PC-3 (cell line): ENCODE measurements around the gene TFDP2. TPM values are rescaled to one million over a fixed set of nuclear protein-coding genes. Genes with fewer than 3 reads are reported as not detected.
A peak's percentile ranks its signal among the peaks of the same experiment; 100 is the strongest.
"Not testable (repeated sequence)": the region's sequence is repeated elsewhere in the genome, so short reads cannot be mapped to it uniquely, and the experiment has no call there.

ENCODE experiments used
- ATAC-seq: fragments of 200-7000 bp; cut with Tn5 transposase; 2 replicates; pipeline ENCODE4 v1.9.1; 2020; ENCODE audit warnings: mild to moderate bottlenecking, moderate library complexity
- BruUV-seq: library from RNA; stranded (reverse); fragments of 400-500 nt; replicated peaks from 2 replicates; lab custom pipeline; 2021; lab: Mats Ljungman, UMichigan
- CTCF ChIA-PET: fragments of 300-600 bp; sonication (Branson Sonifier 250); formaldehyde crosslinking; loops from one replicate; lab custom pipeline; 2022; ENCODE audit warnings: antibody characterized with exemption; lab: Charles Lee
- POLR2A ChIA-PET: fragments of 300-600 bp; sonication (Branson Sonifier 250); formaldehyde crosslinking; loops from one replicate; lab custom pipeline; 2022; ENCODE audit warnings: antibody characterized with exemption; ENCODE audit not compliant: unreplicated experiment; lab: Charles Lee
- DNase-seq: peaks from one replicate; pipeline ENCODE4 v3.0.0-alpha.2; 2015
- H2AFZ ChIP-seq: fragments of 300-600 bp; sonication (generic); 2 replicates; pipeline ENCODE4 v1.6.0; 2016; ENCODE audit warnings: antibody characterized with exemption, low read length
- H3F3A ChIP-seq: fragments of 300-600 bp; sonication (generic); one replicate; pipeline ENCODE4 v1.6.0; 2017; ENCODE audit warnings: antibody characterized with exemption, low read length, control low read depth, mild to moderate bottlenecking; ENCODE audit not compliant: unreplicated experiment
- H3K27ac ChIP-seq: fragments of 300-600 bp; sonication (generic); 2 replicates; pipeline ENCODE4 v1.5.1; 2016; ENCODE audit warnings: mild to moderate bottlenecking, low read length
- H3K27me3 ChIP-seq: fragments of 300-600 bp; sonication (generic); 2 replicates; pipeline ENCODE4 v1.6.1; 2016; ENCODE audit warnings: low read length, mixed read lengths
- H3K36me3 ChIP-seq: fragments of 300-600 bp; sonication (generic); 2 replicates; pipeline ENCODE4 v1.6.1; 2016; ENCODE audit warnings: low read depth, mixed run types, low read length, mixed read lengths
- H3K4me1 ChIP-seq: fragments of 300-600 bp; sonication (generic); 2 replicates; pipeline ENCODE4 v1.5.1; 2016; ENCODE audit warnings: low read length; ENCODE audit not compliant: insufficient read depth
- H3K4me2 ChIP-seq: fragments of 300-600 bp; sonication (generic); 2 replicates; pipeline ENCODE4 v1.6.0; 2016; ENCODE audit warnings: low read length
- H3K4me3 ChIP-seq: fragments of 300-600 bp; sonication (generic); 2 replicates; pipeline ENCODE4 v1.5.1; 2016; ENCODE audit warnings: mild to moderate bottlenecking, low read length, mixed read lengths
- H3K79me2 ChIP-seq: fragments of 300-600 bp; sonication (generic); 2 replicates; pipeline ENCODE4 v1.6.1; 2017; ENCODE audit warnings: low read length, mixed read lengths
- H3K9ac ChIP-seq: fragments of 300-600 bp; sonication (generic); 2 replicates; pipeline ENCODE4 v1.6.0; 2016; ENCODE audit warnings: mild to moderate bottlenecking, low read length
- H3K9me2 ChIP-seq: fragments of 300-600 bp; sonication (generic); replicated peaks from 2 replicates; pipeline ENCODE4 v1.6.1; 2016; ENCODE audit warnings: mixed run types, low read length, mixed read lengths
- H3K9me3 ChIP-seq: fragments of 300-600 bp; sonication (generic); 2 replicates; pipeline ENCODE4 v1.6.1; 2016; ENCODE audit warnings: low read length, mixed read lengths
- H4K20me1 ChIP-seq: fragments of 300-600 bp; sonication (generic); 2 replicates; pipeline ENCODE4 v1.6.1; 2016; ENCODE audit warnings: low read length, mixed read lengths
- CTCF ChIP-seq: fragments of 300-600 bp; sonication (generic); conservative IDR thresholded peaks from 2 replicates; pipeline ENCODE4 v1.5.1; 2017; ENCODE audit warnings: antibody characterized with exemption, low read depth, mild to moderate bottlenecking, low read length
- EZH2 ChIP-seq: fragments of 300-600 bp; sonication (generic); IDR thresholded peaks from one replicate; pipeline ENCODE4 v1.6.1; 2017; ENCODE audit warnings: antibody characterized with exemption, mild to moderate bottlenecking, low read length; ENCODE audit not compliant: unreplicated experiment
- EZH2phosphoT487 ChIP-seq: fragments of 300-600 bp; sonication (generic); IDR thresholded peaks from 2 replicates; pipeline ENCODE4 v1.6.1; 2018; ENCODE audit warnings: mild to moderate bottlenecking, antibody characterized with exemption, low read length, borderline replicate concordance
- intact Hi-C: fragments of 100-400 bp; cut with micrococcal nuclease; formaldehyde crosslinking; loops from 2 replicates; pipeline ENCODE4 v1.9.0; 2023
- total RNA-seq: library from RNA; depleted of rRNA; stranded (reverse); fragments of >200 nt; gene quantifications from 2 replicates; pipeline ENCODE4 v1.2.3, GENCODE V29; 2014

TFDP2 gene
- total RNA-seq, 1 experiment from 2014 or later: 37.9 TPM

GRCh38 chr3:142148044-142148791, 1.1 kb downstream of the TFDP2 start:
- Histone ChIP-seq H3K79me2 (peaks cover 13% of the 10 kb centered on the region; the same call in 1 of the 2 replicates), H3K4me3 (peak overlapping the region; percentile 88), H3K4me1 (peaks cover 9% of the 10 kb centered on the region), H3K9me2 (no peaks in the 10 kb centered on the region), H4K20me1 (no peaks in the 10 kb centered on the region), H3K36me3 (no peaks in the 10 kb centered on the region), H3K27ac (peak overlapping the region; percentile 5; the same call in 1 of the 2 replicates), H3K9ac (peak overlapping the region; percentile 74), H3K4me2 (peak overlapping the region; percentile 96), H3K9me3 (no peaks in the 10 kb centered on the region), H3F3A (no peaks in the 10 kb centered on the region), H3K27me3 (no peaks in the 10 kb centered on the region), H2AFZ (peak overlapping the region; percentile 89)
- intact Hi-C loops: no loop called here
- DNase-seq: no peak
- ATAC-seq: peak; percentile 9
- ChIA-PET CTCF (interaction anchor here (0.6 kb wide), 1 partner anchor 22 kb away, joined by 4 read pairs; no protein-coding TSS in a partner anchor), POLR2A (no interaction called here)
- BruUV-seq: TSS peak; percentile 40
- TF ChIP-seq EZH2phosphoT487 (no peak), EZH2 (no peak), CTCF (no peak)

GRCh38 chr3:142144587-142144986, 4.8 kb downstream of the TFDP2 start:
- BruUV-seq, DNase-seq, H3K9me2 ChIP-seq, H2AFZ ChIP-seq, CTCF ChIA-PET, H3K4me3 ChIP-seq, POLR2A ChIA-PET, H3F3A ChIP-seq, H3K27ac ChIP-seq, H3K4me1 ChIP-seq, H3K4me2 ChIP-seq, H3K36me3 ChIP-seq, intact Hi-C loops, H3K9ac ChIP-seq, H3K9me3 ChIP-seq, H4K20me1 ChIP-seq, ATAC-seq, H3K27me3 ChIP-seq: not testable (repeated sequence)
- H3K79me2 ChIP-seq: peaks cover 13% of the 10 kb centered on the region; the same call in 1 of the 2 replicates

GRCh38 chr3:142140608-142141285, 8.6 kb downstream of the TFDP2 start:
- H3K9ac ChIP-seq, H3K9me2 ChIP-seq, H3K4me2 ChIP-seq, H3K4me1 ChIP-seq, intact Hi-C loops, H4K20me1 ChIP-seq, ATAC-seq, H3K27ac ChIP-seq, BruUV-seq, CTCF ChIA-PET, H2AFZ ChIP-seq, H3F3A ChIP-seq, POLR2A ChIA-PET, H3K36me3 ChIP-seq, H3K9me3 ChIP-seq, H3K27me3 ChIP-seq, H3K79me2 ChIP-seq, DNase-seq, H3K4me3 ChIP-seq: not testable (repeated sequence)

DNA sequence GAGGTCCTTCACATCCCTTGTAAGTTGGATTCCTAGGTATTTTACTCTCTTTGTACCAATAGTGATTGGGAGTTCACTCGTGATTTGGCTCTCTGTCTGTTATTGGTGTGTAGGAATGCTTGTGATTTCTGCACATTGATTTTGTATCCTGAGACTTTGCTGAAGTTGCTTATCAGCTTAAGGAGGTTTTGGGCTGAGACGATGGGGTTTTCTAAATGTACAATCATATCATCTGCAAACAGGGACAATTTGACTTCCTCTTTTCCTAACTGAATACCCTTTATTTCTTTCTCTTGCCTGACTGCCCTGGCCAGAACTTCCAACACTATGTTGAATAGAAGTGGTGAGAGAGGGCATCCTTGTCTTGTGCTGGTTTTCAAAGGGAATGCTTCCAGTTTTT, 12.3 kb downstream of the TFDP2 start:
- ATAC-seq, intact Hi-C loops, H2AFZ ChIP-seq, CTCF ChIA-PET, POLR2A ChIA-PET, H4K20me1 ChIP-seq, H3K9me3 ChIP-seq, H3K9ac ChIP-seq, H3K27ac ChIP-seq, H3K4me3 ChIP-seq, DNase-seq, H3K4me1 ChIP-seq, H3K27me3 ChIP-seq, BruUV-seq, H3K4me2 ChIP-seq, H3F3A ChIP-seq, H3K79me2 ChIP-seq, H3K36me3 ChIP-seq, H3K9me2 ChIP-seq: not testable (repeated sequence)
